ENCODE measurements around the gene PSMG2.

Gene PSMG2

GRCh38 chr18:12767580-12768155 lies 64.8 kb downstream of the PSMG2 start:
- DNase-seq = no peak

- peak; percentile 27 for DNase-seq
These were observed 65.8 kb downstream of the PSMG2 start for GRCh38 chr18:12768625-12769024.

DNA sequence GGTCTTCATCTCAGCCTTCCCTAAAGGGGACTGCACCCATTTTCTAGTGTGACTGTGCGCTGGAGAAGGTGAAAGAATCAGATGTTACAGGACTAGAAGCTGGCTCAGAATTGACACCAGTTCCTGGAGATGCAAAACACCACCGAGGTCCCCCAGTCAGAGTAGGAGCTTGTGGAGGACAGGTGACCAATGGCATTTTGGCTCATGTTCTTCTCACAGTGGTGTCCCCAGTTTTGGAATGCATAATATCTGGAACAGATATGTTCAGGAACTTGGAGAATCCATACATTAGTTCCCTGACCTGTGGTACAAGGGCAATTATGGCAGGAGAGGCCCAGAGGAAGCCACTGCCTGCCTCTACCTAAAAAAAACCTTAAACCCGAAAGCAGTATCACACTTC lies 66.3 kb downstream of the PSMG2 start:
- DNase-seq = no peak

DNA sequence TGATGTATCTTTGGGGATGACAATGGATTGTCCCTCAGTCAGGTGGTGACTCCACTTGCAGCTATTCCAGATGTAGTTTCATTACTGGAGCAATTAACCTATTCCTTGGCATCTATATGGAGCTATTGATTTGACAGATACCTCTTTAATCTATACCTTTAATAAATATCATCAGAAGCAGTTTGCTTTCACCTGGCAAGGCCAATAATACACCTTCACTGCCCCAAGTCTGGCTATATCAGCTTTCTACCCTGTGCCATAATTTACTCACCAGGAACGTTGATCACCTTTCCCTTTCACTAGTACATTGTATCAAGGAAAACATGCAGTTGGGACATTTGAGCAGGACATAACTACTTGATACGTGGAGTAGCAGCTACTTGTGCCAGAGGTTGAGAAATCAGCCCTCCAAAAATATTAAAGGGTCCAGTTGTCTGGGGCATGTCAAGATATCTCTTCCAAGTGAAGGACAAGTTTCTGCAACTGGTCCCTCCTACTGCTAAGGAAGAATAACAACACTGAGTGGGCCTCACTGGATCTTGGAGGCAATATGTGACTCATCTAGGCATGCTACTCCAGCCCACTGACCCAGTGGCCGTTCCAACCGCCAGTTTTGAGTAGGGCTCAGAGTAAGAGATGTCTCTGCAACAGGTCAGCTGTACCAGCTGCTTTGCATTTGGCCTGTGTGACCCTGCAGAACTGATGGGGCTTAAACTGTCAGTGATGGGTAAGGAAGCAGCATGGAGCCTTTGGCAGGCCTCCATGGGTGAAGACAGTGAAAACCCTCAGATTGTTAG lies 67.0 kb downstream of the PSMG2 start:
- DNase-seq = no peak

GRCh38 chr18:12770469-12771219 lies 67.8 kb downstream of the PSMG2 start:
- DNase-seq = no peak

DNA sequence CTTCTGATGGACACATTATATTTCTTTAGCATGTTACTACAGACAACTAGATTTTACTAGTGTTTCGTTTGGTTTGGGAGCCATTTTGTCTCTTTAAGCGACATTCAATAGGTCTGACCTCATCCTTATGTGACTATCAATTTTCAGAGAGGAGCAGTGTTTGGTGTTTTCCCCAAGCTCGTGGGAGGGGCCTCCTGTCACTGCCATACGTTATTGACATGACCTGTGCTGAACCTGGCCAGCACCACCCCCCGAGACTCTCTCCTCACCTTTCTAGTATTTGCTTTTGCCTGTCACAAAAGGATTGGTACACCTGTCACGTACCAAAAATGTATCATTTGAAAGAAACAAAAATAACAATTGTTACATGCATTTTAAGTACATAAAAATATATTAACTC lies 69.3 kb downstream of the PSMG2 start:
- no peak for DNase-seq

GRCh38 chr18:12773369-12773768 lies 70.5 kb downstream of the PSMG2 start:
- DNase-seq = no peak

DNA sequence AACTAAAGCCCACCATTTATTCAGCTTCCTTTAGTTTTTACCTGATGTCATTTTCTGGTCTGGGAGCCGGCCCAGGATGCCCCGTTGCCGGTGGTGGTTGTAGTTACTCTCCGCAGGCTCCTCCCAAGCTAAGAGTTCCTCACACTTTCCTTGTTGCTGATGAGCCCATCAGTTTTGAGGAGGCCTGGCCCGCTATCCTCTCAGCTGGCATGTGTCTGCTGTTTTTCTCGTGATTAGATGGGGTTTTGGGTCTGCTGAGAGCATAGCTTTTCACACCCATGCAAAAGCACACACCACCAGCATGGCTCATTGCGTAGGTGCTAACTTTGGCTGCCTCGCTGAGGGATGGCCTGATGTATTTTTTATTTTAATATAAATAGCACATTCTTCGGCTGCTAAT lies 72.1 kb downstream of the PSMG2 start:
- DNase-seq = no peak

Data from fibroblast of upper back skin (primary cell).